HG02610 (cell line): ENCODE measurements around the gene ATPAF1.

Source experiments
- ATAC-seq: cut with Tn5 transposase; IDR thresholded peaks from one replicate; pipeline ENCODE4 v1.9.1; 2021; ENCODE audit warnings: mild to moderate bottlenecking, moderate library complexity; ENCODE audit not compliant: unreplicated experiment

Gene ATPAF1

GRCh38 chr1:46617108-46617800 is 50.9 kb downstream of the ATPAF1 start:
- ATAC-seq: no peak

GRCh38 chr1:46616277-46617107 is 51.7 kb downstream of the ATPAF1 start, which contains the start of gene MOB3C:
Gene MOB3C (minus strand): TSS chr1:46616811. CDS start chr1:46613321, 3,490 bp downstream.
- peak; percentile 60 for ATAC-seq

GRCh38 chr1:46615735-46616134 is 52.4 kb downstream of the ATPAF1 start:
- no peak for ATAC-seq

GRCh38 chr1:46615088-46615487 is 53.1 kb downstream of the ATPAF1 start:
- no peak for ATAC-seq

- no peak for ATAC-seq
Observed at GRCh38 chr1:46614604-46614984, 53.6 kb downstream of the ATPAF1 start.

- peak; percentile 74 for ATAC-seq
Observed at GRCh38 chr1:46613661-46614603, 54.2 kb downstream of the ATPAF1 start.

GRCh38 chr1:46612937-46613660 is 55.1 kb downstream of the ATPAF1 start:
- no peak for ATAC-seq

- no peak for ATAC-seq
Observed at GRCh38 chr1:46611691-46612221, 56.4 kb downstream of the ATPAF1 start.

GRCh38 chr1:46607345-46608130 is 60.6 kb downstream of the ATPAF1 start:
- no peak for ATAC-seq

GRCh38 chr1:46606255-46606965 is 61.8 kb downstream of the ATPAF1 start:
- ATAC-seq: no peak

- no peak for ATAC-seq
Observed at GRCh38 chr1:46605232-46605631, 62.9 kb downstream of the ATPAF1 start.

GRCh38 chr1:46603858-46604549 is 64.2 kb downstream of the ATPAF1 start, which contains the start of gene MKNK1:
Gene MKNK1 (minus strand): TSS chr1:46604268. CDS start chr1:46583327, 20,941 bp downstream.
- ATAC-seq: peak; percentile 95

- no peak for ATAC-seq
Observed at GRCh38 chr1:46603481-46603857, 64.7 kb downstream of the ATPAF1 start.

- ATAC-seq: no peak
Observed at GRCh38 chr1:46601257-46602007, 66.7 kb downstream of the ATPAF1 start.

- ATAC-seq: no peak
Observed at GRCh38 chr1:46599059-46599970, 68.8 kb downstream of the ATPAF1 start.

- no peak for ATAC-seq
Observed at GRCh38 chr1:46596846-46597245, 71.3 kb downstream of the ATPAF1 start.
